GM23338 (cell line): ENCODE results near the gene NAA10. TPM values are rescaled to one million over a fixed set of nuclear protein-coding genes. Genes with fewer than 3 reads are reported as not detected.

Experiments
- ATAC-seq: fragments of 200-7000 bp; cut with Tn5 transposase; 3 replicates; pipeline ENCODE4 v1.9.1; 2020
- DNase-seq: peaks from one replicate; pipeline ENCODE4 v3.0.0-alpha.2; 2015; ENCODE audit warnings: low spot score
- H2AFZ ChIP-seq: fragments of 200-600 bp; sonication (generic); 2 replicates; pipeline ENCODE4 v1.8.0; 2016; ENCODE audit warnings: antibody characterized with exemption, mild to moderate bottlenecking, moderate library complexity
- H3F3A ChIP-seq: fragments of 200-600 bp; sonication (generic); replicated peaks from 2 replicates; pipeline ENCODE4 v1.8.0; 2017; ENCODE audit warnings: antibody characterized with exemption, mixed run types, low read depth
- H3K27ac ChIP-seq: fragments of 200-600 bp; sonication (generic); 2 replicates; pipeline ENCODE4 v1.6.1; 2016; ENCODE audit warnings: low read depth
- H3K27me3 ChIP-seq: fragments of 200-600 bp; sonication (generic); 2 replicates; pipeline ENCODE4 v1.8.0; 2016; ENCODE audit warnings: mild to moderate bottlenecking, mixed run types, moderate library complexity; ENCODE audit not compliant: insufficient read depth
- H3K36me3 ChIP-seq: fragments of 200-600 bp; sonication (generic); 2 replicates; pipeline ENCODE4 v1.8.0; 2016; ENCODE audit warnings: mild to moderate bottlenecking; ENCODE audit not compliant: insufficient read depth
- H3K4me1 ChIP-seq: fragments of 200-600 bp; sonication (generic); 2 replicates; pipeline ENCODE4 v1.8.0; 2016; ENCODE audit warnings: mild to moderate bottlenecking, moderate library complexity; ENCODE audit not compliant: insufficient read depth
- H3K4me2 ChIP-seq: fragments of 200-600 bp; sonication (generic); 2 replicates; pipeline ENCODE4 v1.7.1; 2017; ENCODE audit warnings: mixed run types
- H3K4me3 ChIP-seq: fragments of 200-600 bp; sonication (generic); 2 replicates; pipeline ENCODE4 v1.6.1; 2016; ENCODE audit warnings: mixed run types
- H3K79me2 ChIP-seq: fragments of 200-600 bp; sonication (generic); replicated peaks from 2 replicates; pipeline ENCODE4 v1.8.0; 2017; ENCODE audit warnings: mild to moderate bottlenecking; ENCODE audit not compliant: insufficient read depth
- H3K9me2 ChIP-seq: fragments of 200-600 bp; sonication (generic); 2 replicates; pipeline ENCODE4 v1.8.0; 2017; ENCODE audit not compliant: insufficient read depth
- H4K20me1 ChIP-seq: fragments of 200-600 bp; sonication (generic); replicated peaks from 2 replicates; pipeline ENCODE4 v1.8.0; 2017; ENCODE audit warnings: mild to moderate bottlenecking; ENCODE audit not compliant: insufficient read depth
- H3K27ac Mint-ChIP-seq: 2 replicates; pipeline ENCODE4 v1.8.0; 2020; ENCODE audit warnings: inconsistent platforms, mild to moderate bottlenecking, moderate library complexity, mixed read lengths
- H3K27me3 Mint-ChIP-seq: 3 replicates; pipeline ENCODE4 v1.8.0; 2022; ENCODE audit warnings: low read depth, mild to moderate bottlenecking, moderate library complexity, mixed read lengths, inconsistent platforms; ENCODE audit not compliant: insufficient read depth, poor library complexity
- H3K36me3 Mint-ChIP-seq: 3 replicates; pipeline ENCODE4 v1.8.0; 2021; ENCODE audit warnings: low read depth, mild to moderate bottlenecking, inconsistent platforms, moderate library complexity, mixed read lengths
- H3K4me1 Mint-ChIP-seq: 3 replicates; pipeline ENCODE4 v1.8.0; 2020; ENCODE audit warnings: mild to moderate bottlenecking, inconsistent platforms, mixed read lengths
- H3K4me3 Mint-ChIP-seq: 3 replicates; pipeline ENCODE4 v1.8.0; 2021; ENCODE audit warnings: moderate library complexity, mild to moderate bottlenecking, inconsistent platforms, mixed read lengths
- H3K9me3 Mint-ChIP-seq: 3 replicates; pipeline ENCODE4 v1.8.0; 2020; ENCODE audit warnings: moderate library complexity, mild to moderate bottlenecking, inconsistent platforms, mixed read lengths
- CREB1 ChIP-seq: fragments of 250-450 bp; sonication (Bioruptor Pico); IDR thresholded peaks from 2 replicates; pipeline ENCODE4 v1.5.0; 2020; ENCODE audit warnings: low read depth, mild to moderate bottlenecking, moderate library complexity
- EZH2 ChIP-seq: fragments of 200-600 bp; sonication (generic); IDR thresholded peaks from one replicate; pipeline ENCODE4 v1.8.0; 2017; ENCODE audit warnings: antibody characterized with exemption, mild to moderate bottlenecking, low read depth; ENCODE audit not compliant: unreplicated experiment
- JUNB ChIP-seq: IDR thresholded peaks from one replicate; pipeline ENCODE4 v1.6.1; 2016; ENCODE audit warnings: antibody characterized with exemption; ENCODE audit not compliant: unreplicated experiment
- NANOG ChIP-seq: IDR thresholded peaks from 2 replicates; pipeline ENCODE4 v1.6.1; 2016; ENCODE audit warnings: antibody characterized with exemption, borderline replicate concordance
- STAT1 ChIP-seq: IDR thresholded peaks from one replicate; pipeline ENCODE4 v1.6.1; 2016; ENCODE audit warnings: antibody characterized with exemption; ENCODE audit not compliant: unreplicated experiment
- polyA plus RNA-seq: library from polyadenylated mRNA; unstranded; fragments of >200 nt; fragmentation: Nextera tagmentation; extraction: Ambion mirVana; gene quantifications from 2 replicates; pipeline ENCODE4 v1.2.1, GENCODE V29; 2016
- total RNA-seq: library from RNA; depleted of rRNA; stranded (reverse); fragments of >200 nt; shearing (Covaris generic); gene quantifications from 2 replicates; pipeline ENCODE4 v1.2.3, GENCODE V29; 2014
- TF ChIP-seq, protein P1 (sequence below): IDR thresholded peaks from 2 replicates; pipeline ENCODE4 v1.6.1; 2016; ENCODE audit warnings: antibody characterized with exemption
- TF ChIP-seq, protein P2 (sequence below): fragments of 250-450 bp; sonication (Bioruptor Pico); IDR thresholded peaks from 2 replicates; pipeline ENCODE4 v1.5.0; 2020; ENCODE audit warnings: mild to moderate bottlenecking, moderate library complexity
- TF ChIP-seq, protein P3 (sequence below), 2 experiments: fragments of 200-600 bp in 1 of 2; sonication (generic) in 1 of 2; conservative IDR thresholded peaks; 2 replicates each; pipeline versions ENCODE4 v1.5.1 to v1.6.1; 2016 to 2017; ENCODE audit warnings: antibody characterized with exemption in 2 of 2, low read depth in 2 of 2, mild to moderate bottlenecking in 2 of 2, moderate library complexity in 1 of 2
- TF ChIP-seq, protein P4 (sequence below): IDR thresholded peaks from one replicate; pipeline ENCODE4 v1.6.1; 2018; ENCODE audit warnings: antibody characterized with exemption; ENCODE audit not compliant: unreplicated experiment

The NAA10 gene
- total and polyA plus RNA-seq, 2 experiments from 2014 or later: 136 to 145 TPM

DNA sequence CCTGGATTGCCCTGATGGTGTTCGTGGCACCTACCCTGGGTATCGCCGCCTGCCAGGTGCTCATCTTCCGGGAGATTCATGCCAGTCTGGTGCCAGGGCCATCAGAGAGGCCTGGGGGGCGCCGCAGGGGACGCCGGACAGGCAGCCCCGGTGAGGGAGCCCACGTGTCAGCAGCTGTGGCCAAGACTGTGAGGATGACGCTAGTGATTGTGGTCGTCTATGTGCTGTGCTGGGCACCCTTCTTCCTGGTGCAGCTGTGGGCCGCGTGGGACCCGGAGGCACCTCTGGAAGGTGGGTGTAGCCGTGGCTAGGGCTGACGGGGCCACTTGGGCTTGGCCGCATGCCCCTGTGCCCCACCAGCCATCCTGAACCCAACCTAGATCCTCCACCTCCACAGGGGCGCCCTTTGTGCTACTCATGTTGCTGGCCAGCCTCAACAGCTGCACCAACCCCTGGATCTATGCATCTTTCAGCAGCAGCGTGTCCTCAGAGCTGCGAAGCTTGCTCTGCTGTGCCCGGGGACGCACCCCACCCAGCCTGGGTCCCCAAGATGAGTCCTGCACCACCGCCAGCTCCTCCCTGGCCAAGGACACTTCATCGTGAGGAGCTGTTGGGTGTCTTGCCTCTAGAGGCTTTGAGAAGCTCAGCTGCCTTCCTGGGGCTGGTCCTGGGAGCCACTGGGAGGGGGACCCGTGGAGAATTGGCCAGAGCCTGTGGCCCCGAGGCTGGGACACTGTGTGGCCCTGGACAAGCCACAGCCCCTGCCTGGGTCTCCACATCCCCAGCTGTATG is 28.5 kb downstream of the NAA10 start (continued):
- TF ChIP-seq, protein P1, sequence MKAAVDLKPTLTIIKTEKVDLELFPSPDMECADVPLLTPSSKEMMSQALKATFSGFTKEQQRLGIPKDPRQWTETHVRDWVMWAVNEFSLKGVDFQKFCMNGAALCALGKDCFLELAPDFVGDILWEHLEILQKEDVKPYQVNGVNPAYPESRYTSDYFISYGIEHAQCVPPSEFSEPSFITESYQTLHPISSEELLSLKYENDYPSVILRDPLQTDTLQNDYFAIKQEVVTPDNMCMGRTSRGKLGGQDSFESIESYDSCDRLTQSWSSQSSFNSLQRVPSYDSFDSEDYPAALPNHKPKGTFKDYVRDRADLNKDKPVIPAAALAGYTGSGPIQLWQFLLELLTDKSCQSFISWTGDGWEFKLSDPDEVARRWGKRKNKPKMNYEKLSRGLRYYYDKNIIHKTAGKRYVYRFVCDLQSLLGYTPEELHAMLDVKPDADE: no peak

DNA sequence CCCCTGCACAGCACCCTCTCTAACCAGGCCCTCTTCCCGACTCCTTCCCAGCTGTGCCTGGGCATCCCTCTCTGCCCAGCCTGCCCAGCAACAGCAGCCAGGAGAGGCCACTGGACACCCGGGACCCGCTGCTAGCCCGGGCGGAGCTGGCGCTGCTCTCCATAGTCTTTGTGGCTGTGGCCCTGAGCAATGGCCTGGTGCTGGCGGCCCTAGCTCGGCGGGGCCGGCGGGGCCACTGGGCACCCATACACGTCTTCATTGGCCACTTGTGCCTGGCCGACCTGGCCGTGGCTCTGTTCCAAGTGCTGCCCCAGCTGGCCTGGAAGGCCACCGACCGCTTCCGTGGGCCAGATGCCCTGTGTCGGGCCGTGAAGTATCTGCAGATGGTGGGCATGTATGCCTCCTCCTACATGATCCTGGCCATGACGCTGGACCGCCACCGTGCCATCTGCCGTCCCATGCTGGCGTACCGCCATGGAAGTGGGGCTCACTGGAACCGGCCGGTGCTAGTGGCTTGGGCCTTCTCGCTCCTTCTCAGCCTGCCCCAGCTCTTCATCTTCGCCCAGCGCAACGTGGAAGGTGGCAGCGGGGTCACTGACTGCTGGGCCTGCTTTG is 29.2 kb downstream of the NAA10 start:
- no peak overlapping the region for H2AFZ ChIP-seq
- no peak overlapping the region for H3K4me3 ChIP-seq
- H3K4me3 Mint-ChIP-seq: no peak overlapping the region
- peaks cover 13% of the 10 kb centered on the region for H3K27me3 Mint-ChIP-seq
- H3K36me3 ChIP-seq: no peaks in the 10 kb centered on the region
- no peaks in the 10 kb centered on the region for H3K36me3 Mint-ChIP-seq
- ATAC-seq (no peak), DNase-seq (no peak)
- no peaks in the 10 kb centered on the region for H3K79me2 ChIP-seq
- H3K27ac ChIP-seq: no peak overlapping the region
- H4K20me1 ChIP-seq: no peaks in the 10 kb centered on the region
- H3K9me2 ChIP-seq: no peaks in the 10 kb centered on the region
- no peaks in the 10 kb centered on the region for H3F3A ChIP-seq
- no peak overlapping the region for H3K27ac Mint-ChIP-seq
- H3K27me3 ChIP-seq: no peaks in the 10 kb centered on the region
- no peaks in the 10 kb centered on the region; the same call in 2 of the 3 replicates for H3K9me3 Mint-ChIP-seq
- peaks cover 1% of the 10 kb centered on the region; the same call in 1 of the 2 replicates for H3K4me1 ChIP-seq
- no peak overlapping the region for H3K4me2 ChIP-seq
- peaks cover 25% of the 10 kb centered on the region for H3K4me1 Mint-ChIP-seq
- TF ChIP-seq JUNB (no peak), STAT1 (no peak), EZH2 (no peak), NANOG (no peak), CREB1 (no peak)
- TF ChIP-seq, protein P1: no peak
- TF ChIP-seq, protein P2, sequence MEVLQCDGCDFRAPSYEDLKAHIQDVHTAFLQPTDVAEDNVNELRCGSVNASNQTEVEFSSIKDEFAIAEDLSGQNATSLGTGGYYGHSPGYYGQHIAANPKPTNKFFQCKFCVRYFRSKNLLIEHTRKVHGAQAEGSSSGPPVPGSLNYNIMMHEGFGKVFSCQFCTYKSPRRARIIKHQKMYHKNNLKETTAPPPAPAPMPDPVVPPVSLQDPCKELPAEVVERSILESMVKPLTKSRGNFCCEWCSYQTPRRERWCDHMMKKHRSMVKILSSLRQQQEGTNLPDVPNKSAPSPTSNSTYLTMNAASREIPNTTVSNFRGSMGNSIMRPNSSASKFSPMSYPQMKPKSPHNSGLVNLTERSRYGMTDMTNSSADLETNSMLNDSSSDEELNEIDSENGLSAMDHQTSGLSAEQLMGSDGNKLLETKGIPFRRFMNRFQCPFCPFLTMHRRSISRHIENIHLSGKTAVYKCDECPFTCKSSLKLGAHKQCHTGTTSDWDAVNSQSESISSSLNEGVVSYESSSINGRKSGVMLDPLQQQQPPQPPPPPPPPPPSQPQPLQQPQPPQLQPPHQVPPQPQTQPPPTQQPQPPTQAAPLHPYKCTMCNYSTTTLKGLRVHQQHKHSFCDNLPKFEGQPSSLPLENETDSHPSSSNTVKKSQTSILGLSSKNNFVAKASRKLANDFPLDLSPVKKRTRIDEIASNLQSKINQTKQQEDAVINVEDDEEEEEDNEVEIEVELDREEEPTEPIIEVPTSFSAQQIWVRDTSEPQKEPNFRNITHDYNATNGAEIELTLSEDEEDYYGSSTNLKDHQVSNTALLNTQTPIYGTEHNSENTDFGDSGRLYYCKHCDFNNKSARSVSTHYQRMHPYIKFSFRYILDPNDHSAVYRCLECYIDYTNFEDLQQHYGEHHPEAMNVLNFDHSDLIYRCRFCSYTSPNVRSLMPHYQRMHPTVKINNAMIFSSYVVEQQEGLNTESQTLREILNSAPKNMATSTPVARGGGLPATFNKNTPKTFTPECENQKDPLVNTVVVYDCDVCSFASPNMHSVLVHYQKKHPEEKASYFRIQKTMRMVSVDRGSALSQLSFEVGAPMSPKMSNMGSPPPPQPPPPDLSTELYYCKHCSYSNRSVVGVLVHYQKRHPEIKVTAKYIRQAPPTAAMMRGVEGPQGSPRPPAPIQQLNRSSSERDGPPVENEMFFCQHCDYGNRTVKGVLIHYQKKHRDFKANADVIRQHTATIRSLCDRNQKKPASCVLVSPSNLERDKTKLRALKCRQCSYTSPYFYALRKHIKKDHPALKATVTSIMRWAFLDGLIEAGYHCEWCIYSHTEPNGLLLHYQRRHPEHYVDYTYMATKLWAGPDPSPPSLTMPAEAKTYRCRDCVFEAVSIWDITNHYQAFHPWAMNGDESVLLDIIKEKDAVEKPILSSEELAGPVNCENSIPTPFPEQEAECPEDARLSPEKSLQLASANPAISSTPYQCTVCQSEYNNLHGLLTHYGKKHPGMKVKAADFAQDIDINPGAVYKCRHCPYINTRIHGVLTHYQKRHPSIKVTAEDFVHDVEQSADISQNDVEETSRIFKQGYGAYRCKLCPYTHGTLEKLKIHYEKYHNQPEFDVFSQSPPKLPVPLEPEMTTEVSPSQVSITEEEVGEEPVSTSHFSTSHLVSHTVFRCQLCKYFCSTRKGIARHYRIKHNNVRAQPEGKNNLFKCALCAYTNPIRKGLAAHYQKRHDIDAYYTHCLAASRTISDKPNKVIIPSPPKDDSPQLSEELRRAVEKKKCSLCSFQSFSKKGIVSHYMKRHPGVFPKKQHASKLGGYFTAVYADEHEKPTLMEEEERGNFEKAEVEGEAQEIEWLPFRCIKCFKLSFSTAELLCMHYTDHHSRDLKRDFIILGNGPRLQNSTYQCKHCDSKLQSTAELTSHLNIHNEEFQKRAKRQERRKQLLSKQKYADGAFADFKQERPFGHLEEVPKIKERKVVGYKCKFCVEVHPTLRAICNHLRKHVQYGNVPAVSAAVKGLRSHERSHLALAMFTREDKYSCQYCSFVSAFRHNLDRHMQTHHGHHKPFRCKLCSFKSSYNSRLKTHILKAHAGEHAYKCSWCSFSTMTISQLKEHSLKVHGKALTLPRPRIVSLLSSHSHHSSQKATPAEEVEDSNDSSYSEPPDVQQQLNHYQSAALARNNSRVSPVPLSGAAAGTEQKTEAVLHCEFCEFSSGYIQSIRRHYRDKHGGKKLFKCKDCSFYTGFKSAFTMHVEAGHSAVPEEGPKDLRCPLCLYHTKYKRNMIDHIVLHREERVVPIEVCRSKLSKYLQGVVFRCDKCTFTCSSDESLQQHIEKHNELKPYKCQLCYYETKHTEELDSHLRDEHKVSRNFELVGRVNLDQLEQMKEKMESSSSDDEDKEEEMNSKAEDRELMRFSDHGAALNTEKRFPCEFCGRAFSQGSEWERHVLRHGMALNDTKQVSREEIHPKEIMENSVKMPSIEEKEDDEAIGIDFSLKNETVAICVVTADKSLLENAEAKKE (CRISPR knock-in tag): no peak
- TF ChIP-seq, protein P3, sequence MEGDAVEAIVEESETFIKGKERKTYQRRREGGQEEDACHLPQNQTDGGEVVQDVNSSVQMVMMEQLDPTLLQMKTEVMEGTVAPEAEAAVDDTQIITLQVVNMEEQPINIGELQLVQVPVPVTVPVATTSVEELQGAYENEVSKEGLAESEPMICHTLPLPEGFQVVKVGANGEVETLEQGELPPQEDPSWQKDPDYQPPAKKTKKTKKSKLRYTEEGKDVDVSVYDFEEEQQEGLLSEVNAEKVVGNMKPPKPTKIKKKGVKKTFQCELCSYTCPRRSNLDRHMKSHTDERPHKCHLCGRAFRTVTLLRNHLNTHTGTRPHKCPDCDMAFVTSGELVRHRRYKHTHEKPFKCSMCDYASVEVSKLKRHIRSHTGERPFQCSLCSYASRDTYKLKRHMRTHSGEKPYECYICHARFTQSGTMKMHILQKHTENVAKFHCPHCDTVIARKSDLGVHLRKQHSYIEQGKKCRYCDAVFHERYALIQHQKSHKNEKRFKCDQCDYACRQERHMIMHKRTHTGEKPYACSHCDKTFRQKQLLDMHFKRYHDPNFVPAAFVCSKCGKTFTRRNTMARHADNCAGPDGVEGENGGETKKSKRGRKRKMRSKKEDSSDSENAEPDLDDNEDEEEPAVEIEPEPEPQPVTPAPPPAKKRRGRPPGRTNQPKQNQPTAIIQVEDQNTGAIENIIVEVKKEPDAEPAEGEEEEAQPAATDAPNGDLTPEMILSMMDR (conservative IDR thresholded peaks at IDR 0.05; ENCODE audit: low read depth in 2 of 2): no peak
- TF ChIP-seq, protein P4, sequence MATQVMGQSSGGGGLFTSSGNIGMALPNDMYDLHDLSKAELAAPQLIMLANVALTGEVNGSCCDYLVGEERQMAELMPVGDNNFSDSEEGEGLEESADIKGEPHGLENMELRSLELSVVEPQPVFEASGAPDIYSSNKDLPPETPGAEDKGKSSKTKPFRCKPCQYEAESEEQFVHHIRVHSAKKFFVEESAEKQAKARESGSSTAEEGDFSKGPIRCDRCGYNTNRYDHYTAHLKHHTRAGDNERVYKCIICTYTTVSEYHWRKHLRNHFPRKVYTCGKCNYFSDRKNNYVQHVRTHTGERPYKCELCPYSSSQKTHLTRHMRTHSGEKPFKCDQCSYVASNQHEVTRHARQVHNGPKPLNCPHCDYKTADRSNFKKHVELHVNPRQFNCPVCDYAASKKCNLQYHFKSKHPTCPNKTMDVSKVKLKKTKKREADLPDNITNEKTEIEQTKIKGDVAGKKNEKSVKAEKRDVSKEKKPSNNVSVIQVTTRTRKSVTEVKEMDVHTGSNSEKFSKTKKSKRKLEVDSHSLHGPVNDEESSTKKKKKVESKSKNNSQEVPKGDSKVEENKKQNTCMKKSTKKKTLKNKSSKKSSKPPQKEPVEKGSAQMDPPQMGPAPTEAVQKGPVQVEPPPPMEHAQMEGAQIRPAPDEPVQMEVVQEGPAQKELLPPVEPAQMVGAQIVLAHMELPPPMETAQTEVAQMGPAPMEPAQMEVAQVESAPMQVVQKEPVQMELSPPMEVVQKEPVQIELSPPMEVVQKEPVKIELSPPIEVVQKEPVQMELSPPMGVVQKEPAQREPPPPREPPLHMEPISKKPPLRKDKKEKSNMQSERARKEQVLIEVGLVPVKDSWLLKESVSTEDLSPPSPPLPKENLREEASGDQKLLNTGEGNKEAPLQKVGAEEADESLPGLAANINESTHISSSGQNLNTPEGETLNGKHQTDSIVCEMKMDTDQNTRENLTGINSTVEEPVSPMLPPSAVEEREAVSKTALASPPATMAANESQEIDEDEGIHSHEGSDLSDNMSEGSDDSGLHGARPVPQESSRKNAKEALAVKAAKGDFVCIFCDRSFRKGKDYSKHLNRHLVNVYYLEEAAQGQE: no peak
